OCI-LY1 (cell line): ENCODE measurements around the gene SNPH.
A peak's percentile ranks its signal among the peaks of the same experiment; 100 is the strongest.

Experiments
- H2AFZ ChIP-seq: fragments of 200-600 bp; sonication (generic), shearing (Covaris generic); 2 replicates; pipeline ENCODE4 v1.6.0; 2014; ENCODE audit warnings: antibody characterized with exemption, mild to moderate bottlenecking, low read length
- H3F3A ChIP-seq: fragments of 200-600 bp; sonication (generic), shearing (Covaris generic); 2 replicates; pipeline ENCODE4 v1.6.0; 2014; ENCODE audit warnings: mild to moderate bottlenecking, antibody characterized with exemption, low read length, moderate library complexity; ENCODE audit not compliant: insufficient read depth
- H3K27ac ChIP-seq: fragments of 200-600 bp; sonication (generic); 2 replicates; pipeline ENCODE4 v1.5.1; 2014; ENCODE audit warnings: low read length, mixed run types, mild to moderate bottlenecking, low read depth; ENCODE audit not compliant: poor library complexity, severe bottlenecking
- H3K27me3 ChIP-seq: fragments of 200-600 bp; sonication (generic); 2 replicates; pipeline ENCODE4 v1.6.0; 2014; ENCODE audit warnings: antibody characterized with exemption, mild to moderate bottlenecking, low read length, moderate library complexity; ENCODE audit not compliant: insufficient read depth
- H3K36me3 ChIP-seq: fragments of 200-600 bp; sonication (generic); 2 replicates; pipeline ENCODE4 v1.6.1; 2014; ENCODE audit warnings: mild to moderate bottlenecking, antibody characterized with exemption, low read length, moderate library complexity, mixed read lengths; ENCODE audit not compliant: insufficient read depth
- H3K4me1 ChIP-seq: fragments of 200-600 bp; sonication (generic); 2 replicates; pipeline ENCODE4 v1.5.1; 2014; ENCODE audit warnings: mild to moderate bottlenecking, low read length, moderate library complexity; ENCODE audit not compliant: insufficient read depth, severe bottlenecking
- H3K4me2 ChIP-seq: fragments of 200-600 bp; sonication (generic), shearing (Covaris generic); 2 replicates; pipeline ENCODE4 v1.6.1; 2014; ENCODE audit warnings: low read length
- H3K4me3 ChIP-seq: fragments of 200-600 bp; sonication (generic); 2 replicates; pipeline ENCODE4 v1.5.1; 2014; ENCODE audit warnings: low read length, low read depth, mild to moderate bottlenecking, mixed read lengths; ENCODE audit not compliant: poor library complexity, severe bottlenecking
- H3K79me2 ChIP-seq: fragments of 200-600 bp; shearing (Covaris generic); 2 replicates; pipeline ENCODE4 v1.6.1; 2016; ENCODE audit warnings: mixed run types, low read length, mixed read lengths; ENCODE audit not compliant: insufficient read depth
- H3K9ac ChIP-seq: fragments of 200-600 bp; sonication (generic), shearing (Covaris generic); 2 replicates; pipeline ENCODE4 v1.6.1; 2014; ENCODE audit warnings: mild to moderate bottlenecking, low read length, mixed read lengths
- H3K9me2 ChIP-seq: fragments of 200-600 bp; sonication (generic), shearing (Covaris generic); 2 replicates; pipeline ENCODE4 v1.6.1; 2014; ENCODE audit warnings: low read depth, mild to moderate bottlenecking, low read length, mixed read lengths
- H3K9me3 ChIP-seq: fragments of 200-600 bp; shearing (Covaris generic); 2 replicates; pipeline ENCODE4 v1.6.1; 2014; ENCODE audit warnings: low read length, mixed read lengths
- H4K20me1 ChIP-seq: fragments of 200-600 bp; sonication (generic), shearing (Covaris generic); 2 replicates; pipeline ENCODE4 v1.6.0; 2016; ENCODE audit warnings: mild to moderate bottlenecking, low read length; ENCODE audit not compliant: insufficient read depth
- CTCF ChIP-seq: fragments of 200-600 bp; sonication (generic), shearing (Covaris generic); IDR thresholded peaks from 2 replicates; pipeline ENCODE4 v1.5.1; 2017; ENCODE audit warnings: mild to moderate bottlenecking, antibody characterized with exemption, low read length, moderate library complexity, mixed read lengths
- EZH2 ChIP-seq: fragments of 200-600 bp; sonication (generic), shearing (Covaris generic); IDR thresholded peaks from 2 replicates; pipeline ENCODE4 v1.8.0; 2017; ENCODE audit warnings: borderline replicate concordance, mixed run types, mild to moderate bottlenecking, antibody characterized with exemption, low read length, moderate library complexity, mixed read lengths

The SNPH gene

GRCh38 chr20:1264727-1265126 is 1.4 kb upstream of the SNPH start:
- TF ChIP-seq EZH2, result no peak
- Histone ChIP-seq H3F3A (no peaks in the 10 kb centered on the region), H3K79me2 (no peaks in the 10 kb centered on the region), H2AFZ (no peak overlapping the region), H3K9me2 (no peaks in the 10 kb centered on the region), H3K36me3 (no peaks in the 10 kb centered on the region), H3K9ac (no peak overlapping the region), H3K4me1 (no peaks in the 10 kb centered on the region), H3K4me2 (no peak overlapping the region), H3K27me3 (0 out of 2 replicates have a peak, but pooled peaks cover 6% of the 10 kb centered on the region), H4K20me1 (no peaks in the 10 kb centered on the region), H3K4me3 (no peak overlapping the region), H3K27ac (no peak overlapping the region), H3K9me3 (no peaks in the 10 kb centered on the region)

GRCh38 chr20:1265226-1265915 is 723 bp upstream of the SNPH start:
- no peaks in the 10 kb centered on the region for H3K36me3 ChIP-seq
- no peaks in the 10 kb centered on the region for H3K79me2 ChIP-seq
- H3K9me2 ChIP-seq, result no peaks in the 10 kb centered on the region
- peak overlapping the region; percentile 46 for H3K4me3 ChIP-seq
- H3K27ac ChIP-seq, result no peak overlapping the region
- H3K9me3 ChIP-seq, result no peaks in the 10 kb centered on the region
- H3K9ac ChIP-seq, result no peak overlapping the region
- no peaks in the 10 kb centered on the region for H3K4me1 ChIP-seq
- H3K4me2 ChIP-seq, result no peak overlapping the region
- H3F3A ChIP-seq, result no peaks in the 10 kb centered on the region
- no peak for TF ChIP-seq EZH2
- no peak for TF ChIP-seq CTCF
- H2AFZ ChIP-seq, result no peak overlapping the region
- H3K27me3 ChIP-seq, result 0 out of 2 replicates have a peak, but pooled peaks cover 6% of the 10 kb centered on the region
- no peaks in the 10 kb centered on the region for H4K20me1 ChIP-seq

- H2AFZ ChIP-seq, result no peak overlapping the region
- 0 out of 2 replicates have a peak, but pooled peaks cover 6% of the 10 kb centered on the region for H3K27me3 ChIP-seq
These were observed 253 bp upstream of the SNPH start for GRCh38 chr20:1265916-1266166.

More at GRCh38 chr20:1265916-1266166, 253 bp upstream of the SNPH start:
- H3K9me3 ChIP-seq, result no peaks in the 10 kb centered on the region
- no peaks in the 10 kb centered on the region for H3K79me2 ChIP-seq
- H3K4me1 ChIP-seq, result no peaks in the 10 kb centered on the region
- H3F3A ChIP-seq, result no peaks in the 10 kb centered on the region
- no peaks in the 10 kb centered on the region for H3K9me2 ChIP-seq
- no peak for TF ChIP-seq CTCF
- no peak for TF ChIP-seq EZH2
- no peaks in the 10 kb centered on the region for H4K20me1 ChIP-seq
- H3K9ac ChIP-seq, result no peak overlapping the region
- no peak overlapping the region for H3K27ac ChIP-seq
- H3K4me3 ChIP-seq, result peak overlapping the region; percentile 46
- H3K4me2 ChIP-seq, result no peak overlapping the region
- H3K36me3 ChIP-seq, result no peaks in the 10 kb centered on the region
